Measurements from ENCODE around the gene GMDS.

- no peak for TF ChIP-seq CTCF (IDR thresholded peaks at IDR 0.05)
- TF ChIP-seq POLR2A (IDR thresholded peaks at IDR 0.05): no peak
These were observed 67.3 kb downstream of the GMDS start for GRCh38 chr6:2178125-2178524.
